GM15510 (cell line): ENCODE data around the gene ZNF655.

Experiments
- POLR2A ChIP-seq: IDR thresholded peaks from 3 replicates; pipeline ENCODE4 v1.6.1; 2011; ENCODE audit warnings: borderline replicate concordance; ENCODE audit not compliant: insufficient read length; ENCODE audit errors: extremely low read depth

ZNF655 gene, protein sequence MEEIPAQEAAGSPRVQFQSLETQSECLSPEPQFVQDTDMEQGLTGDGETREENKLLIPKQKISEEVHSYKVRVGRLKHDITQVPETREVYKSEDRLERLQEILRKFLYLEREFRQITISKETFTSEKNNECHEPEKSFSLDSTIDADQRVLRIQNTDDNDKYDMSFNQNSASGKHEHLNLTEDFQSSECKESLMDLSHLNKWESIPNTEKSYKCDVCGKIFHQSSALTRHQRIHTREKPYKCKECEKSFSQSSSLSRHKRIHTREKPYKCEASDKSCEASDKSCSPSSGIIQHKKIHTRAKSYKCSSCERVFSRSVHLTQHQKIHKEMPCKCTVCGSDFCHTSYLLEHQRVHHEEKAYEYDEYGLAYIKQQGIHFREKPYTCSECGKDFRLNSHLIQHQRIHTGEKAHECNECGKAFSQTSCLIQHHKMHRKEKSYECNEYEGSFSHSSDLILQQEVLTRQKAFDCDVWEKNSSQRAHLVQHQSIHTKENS

GRCh38 chr7:99558306-99559174 is at the start of gene ZNF655:
Gene ZNF655 (plus strand): TSS chr7:99558642. CDS start chr7:99560560, 1,918 bp downstream.
- TF ChIP-seq POLR2A = peak; percentile 90

- no peak for TF ChIP-seq POLR2A
Observed at GRCh38 chr7:99514050-99514449, 44.4 kb upstream of the ZNF655 start.

DNA sequence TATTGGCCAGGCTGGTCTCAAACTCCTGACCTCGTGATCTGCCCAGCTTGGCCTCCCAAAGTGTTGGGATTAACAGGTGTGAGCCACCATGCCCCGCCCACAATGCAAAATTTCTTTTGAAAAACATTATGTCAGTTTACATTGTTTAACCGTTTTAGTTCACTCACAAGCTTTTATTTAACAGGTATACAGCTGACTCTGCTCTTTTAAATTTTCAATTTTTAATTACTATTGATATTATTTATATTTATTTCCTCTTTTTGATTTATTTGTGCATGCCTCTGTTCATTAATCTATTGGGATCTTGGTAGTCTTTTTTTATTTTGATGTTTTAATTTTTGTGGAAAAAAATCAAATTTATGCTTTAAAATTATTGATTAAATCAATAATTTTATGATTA is 37.0 kb upstream of the ZNF655 start:
- TF ChIP-seq POLR2A = no peak

GRCh38 chr7:99525713-99526440 is 32.6 kb upstream of the ZNF655 start:
- TF ChIP-seq POLR2A = no peak

GRCh38 chr7:99531354-99531765 is 27.1 kb upstream of the ZNF655 start:
- no peak for TF ChIP-seq POLR2A

DNA sequence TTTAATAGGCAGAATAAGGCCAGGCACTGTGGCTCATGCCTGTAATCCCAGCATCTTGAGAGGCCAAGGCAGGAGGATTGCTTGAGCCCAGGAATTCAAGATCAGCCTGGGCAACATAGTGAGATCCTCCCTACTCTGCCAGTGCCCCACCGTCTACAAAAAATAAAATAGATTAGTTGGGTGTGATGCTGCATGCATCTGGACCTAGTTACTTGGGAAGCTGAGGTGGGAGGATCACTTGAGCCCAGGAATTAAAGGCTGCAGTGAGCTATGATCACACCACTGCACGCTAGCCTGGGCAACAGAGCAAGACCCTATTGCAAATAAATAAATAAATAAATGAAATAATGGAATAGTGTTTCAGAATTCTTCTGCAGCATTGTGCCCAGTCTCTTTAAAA is 22.8 kb upstream of the ZNF655 start:
- no peak for TF ChIP-seq POLR2A

DNA sequence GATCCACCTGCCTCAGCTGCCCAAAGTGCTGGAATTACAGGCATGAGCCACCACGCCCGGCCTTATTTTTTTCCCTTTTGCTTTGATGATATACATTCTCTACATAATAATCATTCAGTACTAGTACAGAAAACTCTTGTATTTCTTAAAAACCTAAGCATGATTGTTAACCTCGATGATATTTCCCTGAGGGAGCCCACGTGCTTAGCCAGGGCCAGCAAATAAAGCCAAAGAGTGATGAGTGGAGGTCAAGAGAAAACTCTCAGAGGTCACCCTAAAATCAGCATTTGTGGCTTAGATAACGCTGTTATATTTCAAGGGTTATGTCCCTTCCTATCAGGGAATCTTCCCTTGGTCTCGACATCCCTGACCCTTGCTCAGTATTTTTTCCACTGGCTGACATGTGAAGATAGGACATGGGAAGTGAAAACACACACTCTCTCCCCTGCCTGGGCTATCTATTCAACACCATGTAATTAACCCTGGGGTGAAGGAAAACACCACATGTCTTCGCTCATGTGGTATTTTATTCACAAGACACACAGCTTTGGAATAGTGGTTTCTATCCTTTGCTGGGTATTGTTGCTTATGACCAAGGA is 19.1 kb upstream of the ZNF655 start:
- TF ChIP-seq POLR2A = no peak

- TF ChIP-seq POLR2A = no peak
Observed at GRCh38 chr7:99540542-99540941, 17.9 kb upstream of the ZNF655 start.

GRCh38 chr7:99541212-99541611 is 17.2 kb upstream of the ZNF655 start:
- no peak for TF ChIP-seq POLR2A

DNA sequence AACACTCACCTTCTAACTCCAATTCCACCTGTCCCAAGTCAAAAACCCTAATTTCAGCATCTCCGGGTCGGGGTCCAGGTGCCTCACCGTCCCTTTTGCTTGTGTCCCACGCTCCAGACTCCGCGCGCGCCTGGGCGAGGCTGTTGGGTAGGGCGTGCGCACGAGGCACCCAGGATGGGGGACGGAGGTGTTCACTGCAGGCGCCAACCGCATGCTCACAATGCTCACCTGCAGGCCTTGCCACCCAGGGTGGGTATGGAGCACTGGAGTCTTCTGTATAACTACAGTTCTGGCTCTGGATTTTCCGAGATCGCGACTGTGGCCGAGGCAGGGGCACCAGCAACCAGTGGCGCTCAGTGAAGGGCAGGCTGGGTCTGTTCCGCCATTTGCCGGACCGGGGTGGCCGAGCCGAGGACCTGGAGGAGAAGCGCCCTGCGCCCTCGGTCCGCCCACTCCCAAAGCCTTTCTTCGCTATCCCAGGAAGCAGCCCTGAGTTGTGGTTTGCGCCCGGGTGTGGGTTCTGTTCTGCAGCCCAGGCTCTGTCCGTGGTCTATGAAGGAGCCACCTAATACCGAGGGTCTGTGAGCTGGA is 15.3 kb upstream of the ZNF655 start:
- TF ChIP-seq POLR2A = no peak

DNA sequence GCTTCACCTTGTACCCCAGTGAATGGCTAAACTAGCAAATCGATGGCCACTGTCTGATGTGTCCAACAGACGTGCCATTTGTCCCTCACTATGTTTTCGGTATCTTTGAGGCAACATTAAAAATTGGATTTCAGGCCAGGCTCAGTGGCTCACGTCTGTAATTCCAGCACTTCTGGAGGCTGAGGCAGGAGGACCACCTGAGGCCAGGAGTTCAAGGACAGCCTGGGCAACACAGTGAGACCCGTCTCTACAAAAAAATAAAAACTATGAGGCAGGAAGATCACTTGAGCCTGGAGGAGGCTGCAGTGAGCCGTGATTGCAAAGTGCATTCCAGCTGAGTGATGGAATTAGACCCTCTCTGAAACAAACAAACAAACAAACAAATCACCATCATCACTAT is 14.5 kb upstream of the ZNF655 start:
- no peak for TF ChIP-seq POLR2A

- TF ChIP-seq POLR2A = no peak
Observed at GRCh38 chr7:99551334-99551733, 7.1 kb upstream of the ZNF655 start.

DNA sequence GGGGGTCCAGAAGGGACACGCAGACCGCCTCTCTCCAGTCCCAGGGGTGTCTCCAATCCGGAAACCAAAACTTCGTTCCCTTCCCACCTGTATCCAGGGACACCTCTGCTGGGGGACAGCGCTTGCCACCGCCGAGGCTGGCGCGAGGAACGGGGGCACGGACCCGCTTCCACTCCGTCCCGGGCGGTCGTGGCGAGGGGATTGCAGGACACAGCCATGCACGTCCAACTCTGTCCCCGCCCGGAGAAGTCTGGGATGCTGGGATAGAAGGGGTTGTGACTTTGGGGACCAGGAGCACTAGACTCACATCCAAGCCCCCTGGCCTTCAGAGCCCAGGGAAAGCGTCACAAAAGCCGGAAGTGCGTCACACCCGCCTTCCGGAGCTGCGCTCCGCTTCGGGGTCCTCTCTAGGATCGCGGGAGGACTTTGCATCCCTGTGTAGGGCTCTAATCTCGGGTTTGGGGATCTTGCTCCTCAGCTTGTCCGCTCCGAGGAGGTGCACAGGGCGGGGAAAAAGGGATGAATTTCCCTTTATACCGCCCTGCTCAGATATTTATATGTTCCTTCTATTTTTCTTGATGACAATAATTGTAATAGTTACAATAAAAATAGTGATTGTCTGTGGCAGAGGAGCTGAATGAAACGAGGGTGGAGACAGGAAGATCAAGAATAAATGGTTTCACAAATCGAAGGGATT is 6.5 kb upstream of the ZNF655 start, which contains the start of gene FAM200A:
FAM200A (minus strand) TSS at position 348 of the 697 bp plus-strand sequence. CDS start 3,707 bp downstream, outside the sequence.
- peak; percentile 86 for TF ChIP-seq POLR2A
